IPS-20b (cell line): ENCODE data around the gene MEX3A.
A peak's percentile ranks its signal among the peaks of the same experiment; 100 is the strongest.

Experiments
- H3K27ac ChIP-seq: one replicate; pipeline ENCODE4 v1.5.1; 2013; ENCODE audit warnings: low read length
- H3K27me3 ChIP-seq: 2 replicates; pipeline ENCODE4 v1.6.1; 2013; ENCODE audit warnings: mild to moderate bottlenecking, low read length, inconsistent platforms; ENCODE audit not compliant: insufficient read depth
- H3K36me3 ChIP-seq: 2 replicates; pipeline ENCODE4 v1.6.1; 2013; ENCODE audit warnings: low read depth, mild to moderate bottlenecking, inconsistent platforms, low read length, moderate library complexity; ENCODE audit not compliant: insufficient read depth
- H3K4me1 ChIP-seq: 2 replicates; pipeline ENCODE4 v1.6.1; 2013; ENCODE audit warnings: mild to moderate bottlenecking, control low read depth, inconsistent platforms, low read length, moderate library complexity; ENCODE audit not compliant: insufficient read depth
- H3K4me3 ChIP-seq: 2 replicates; pipeline ENCODE4 v1.5.1; 2013; ENCODE audit warnings: mild to moderate bottlenecking, low read length, inconsistent platforms
- H3K9ac ChIP-seq: 2 replicates; pipeline ENCODE4 v1.6.1; 2013; ENCODE audit warnings: low read depth, mild to moderate bottlenecking, inconsistent platforms, low read length, moderate library complexity
- H3K9me3 ChIP-seq: 2 replicates; pipeline ENCODE4 v1.6.1; 2013; ENCODE audit warnings: mild to moderate bottlenecking, low read depth, low read length, inconsistent platforms; ENCODE audit not compliant: insufficient read depth

MEX3A gene

DNA sequence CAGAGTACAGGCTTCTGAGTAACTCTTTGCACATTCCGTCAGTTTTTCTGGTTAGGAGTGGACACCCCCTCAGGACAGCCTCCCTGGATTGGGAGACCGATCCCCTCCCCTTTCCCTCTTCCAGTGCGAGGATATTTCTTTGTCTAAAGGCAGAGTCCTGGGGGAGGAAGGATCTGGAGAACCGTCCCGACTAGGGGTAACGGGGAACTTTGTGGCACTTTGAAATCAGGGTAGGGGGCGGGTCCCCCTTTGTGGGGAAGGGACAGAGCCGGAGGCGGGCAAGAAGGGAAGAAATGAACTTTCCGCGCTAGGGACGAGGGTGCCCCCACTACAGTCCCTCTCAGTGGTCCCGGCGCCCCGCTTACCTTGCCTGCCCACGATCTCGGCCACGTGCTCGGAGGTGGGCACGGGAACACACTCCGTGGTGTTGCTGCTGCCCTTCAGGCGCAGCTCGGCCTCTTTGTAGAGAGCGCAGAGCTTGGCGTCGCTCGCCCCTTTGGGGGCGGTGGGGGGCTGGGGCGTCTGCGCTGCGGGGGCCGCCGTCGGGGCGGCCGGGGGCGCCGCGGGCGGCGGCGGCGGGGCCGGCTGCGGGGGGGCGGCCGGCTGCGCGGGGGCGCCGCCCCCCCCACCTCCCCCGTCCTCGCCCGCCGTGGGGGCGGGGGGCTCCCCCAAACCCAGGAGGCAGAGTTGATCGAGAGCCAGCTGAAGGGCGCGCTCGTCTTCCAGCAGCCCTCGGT, 917 bp downstream of the MEX3A start:
- H3K27ac ChIP-seq = peak overlapping the region; percentile 95
- H3K9me3 ChIP-seq = no peaks in the 10 kb centered on the region
- H3K36me3 ChIP-seq = peaks cover 30% of the 10 kb centered on the region
- H3K27me3 ChIP-seq = no peaks in the 10 kb centered on the region
- H3K9ac ChIP-seq = peak overlapping the region; percentile 98
- peak overlapping the region; percentile 99 for H3K4me3 ChIP-seq
- peaks cover 42% of the 10 kb centered on the region for H3K4me1 ChIP-seq

DNA sequence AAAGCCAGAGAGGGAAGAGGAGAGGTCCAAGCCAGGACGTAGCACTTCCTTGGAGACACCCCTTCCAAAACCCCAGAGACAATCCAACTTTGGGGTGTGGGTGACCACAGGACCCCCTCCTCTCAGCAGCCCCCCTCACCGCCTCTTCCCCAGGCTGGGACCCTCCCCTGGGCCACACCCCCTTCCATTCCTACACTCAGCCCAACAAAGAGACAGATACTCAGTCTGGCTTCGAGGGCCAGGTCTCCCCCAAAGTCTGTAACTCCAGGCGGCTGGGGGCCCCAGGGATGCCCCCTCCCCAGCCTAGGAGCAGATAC, 1.4 kb downstream of the MEX3A start:
- Histone ChIP-seq H3K4me3 (peak overlapping the region; percentile 99), H3K27ac (peak overlapping the region; percentile 95), H3K36me3 (peaks cover 36% of the 10 kb centered on the region), H3K9ac (peak overlapping the region; percentile 98), H3K4me1 (peaks cover 43% of the 10 kb centered on the region), H3K9me3 (no peaks in the 10 kb centered on the region), H3K27me3 (no peaks in the 10 kb centered on the region)

DNA sequence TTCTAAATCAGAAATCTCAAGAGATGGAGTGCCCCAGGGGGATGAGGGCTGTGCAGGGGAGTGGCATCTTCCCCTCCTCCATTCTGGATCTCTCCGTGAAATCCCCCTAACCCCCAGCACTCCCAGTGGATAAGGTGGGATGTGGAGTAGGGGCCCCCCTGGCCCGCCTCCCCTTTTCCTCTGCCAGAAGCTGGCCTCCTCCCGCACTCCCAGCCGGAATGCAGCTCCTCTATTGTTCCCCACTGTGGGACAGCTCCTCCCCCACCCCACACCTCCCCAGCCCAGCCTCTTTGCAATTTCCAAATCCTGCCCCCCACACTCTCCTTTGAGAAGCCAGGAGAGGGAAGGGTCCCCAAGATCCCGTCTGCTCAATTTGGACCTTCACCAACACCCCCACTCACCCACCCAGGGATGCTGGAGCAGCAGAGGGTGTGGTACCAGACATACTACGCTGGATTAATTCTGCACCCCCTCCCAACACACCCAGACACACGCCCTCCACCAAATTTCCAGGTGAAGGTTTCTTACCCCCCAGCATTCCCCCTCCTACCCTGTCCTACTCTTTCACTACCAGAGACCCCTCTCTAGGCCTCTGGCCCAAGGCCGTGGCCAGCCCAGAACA, 1.9 kb downstream of the MEX3A start:
- Histone ChIP-seq H3K9me3 (no peaks in the 10 kb centered on the region), H3K27me3 (no peaks in the 10 kb centered on the region), H3K4me1 (peaks cover 47% of the 10 kb centered on the region), H3K36me3 (peaks cover 40% of the 10 kb centered on the region), H3K9ac (peak overlapping the region; percentile 98; the same call in 1 of the 2 replicates), H3K4me3 (peak overlapping the region; percentile 99), H3K27ac (peak overlapping the region; percentile 95)

DNA sequence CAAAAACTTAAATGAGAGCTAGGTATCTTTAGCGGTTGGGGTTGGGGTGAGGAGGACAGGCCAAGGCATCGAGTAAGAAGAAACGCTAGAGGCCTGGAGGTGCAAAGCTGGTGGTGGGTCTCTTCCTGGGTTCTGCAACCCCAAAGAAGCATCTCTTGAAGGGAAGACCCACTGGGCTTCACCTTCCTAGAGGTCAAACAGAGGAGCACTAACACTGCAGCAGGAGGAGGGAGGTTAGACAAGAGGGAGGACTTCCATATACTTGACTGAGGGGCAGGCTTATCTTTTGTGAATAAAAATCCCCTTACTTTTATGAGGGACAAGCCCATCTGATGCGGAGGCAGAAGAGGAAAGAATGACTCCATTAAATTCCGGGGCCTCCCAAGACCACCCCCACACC, 2.5 kb downstream of the MEX3A start:
- H3K9me3 ChIP-seq = no peaks in the 10 kb centered on the region
- H3K4me3 ChIP-seq = peak overlapping the region; percentile 99
- peaks cover 45% of the 10 kb centered on the region for H3K36me3 ChIP-seq
- H3K27me3 ChIP-seq = no peaks in the 10 kb centered on the region
- H3K27ac ChIP-seq = no peak overlapping the region
- H3K4me1 ChIP-seq = peaks cover 51% of the 10 kb centered on the region
- H3K9ac ChIP-seq = peak overlapping the region; percentile 98; the same call in 1 of the 2 replicates

DNA sequence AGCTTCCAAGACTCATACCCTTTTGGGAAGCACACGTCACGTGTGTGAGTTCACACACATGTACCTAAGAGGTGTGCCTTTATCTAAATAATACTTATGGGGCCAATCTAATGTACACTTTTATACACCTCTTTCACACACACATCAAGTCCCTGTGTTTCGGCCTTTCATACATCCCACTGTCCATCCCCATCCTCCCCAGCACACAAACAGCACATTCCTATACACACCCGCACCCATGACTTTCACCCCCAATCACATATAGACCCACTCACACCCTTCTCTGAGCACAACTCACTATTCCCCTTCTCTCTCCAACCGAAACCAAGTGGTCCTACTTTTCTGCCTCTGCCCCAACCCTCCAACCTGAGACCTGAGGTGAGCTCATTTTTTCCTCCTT, 3.5 kb downstream of the MEX3A start:
- Histone ChIP-seq H3K4me3 (peak overlapping the region; percentile 40), H3K27ac (no peak overlapping the region), H3K9me3 (no peaks in the 10 kb centered on the region), H3K4me1 (peaks cover 51% of the 10 kb centered on the region), H3K27me3 (no peaks in the 10 kb centered on the region), H3K36me3 (peaks cover 50% of the 10 kb centered on the region), H3K9ac (peak overlapping the region; percentile 24; the same call in 1 of the 2 replicates)

DNA sequence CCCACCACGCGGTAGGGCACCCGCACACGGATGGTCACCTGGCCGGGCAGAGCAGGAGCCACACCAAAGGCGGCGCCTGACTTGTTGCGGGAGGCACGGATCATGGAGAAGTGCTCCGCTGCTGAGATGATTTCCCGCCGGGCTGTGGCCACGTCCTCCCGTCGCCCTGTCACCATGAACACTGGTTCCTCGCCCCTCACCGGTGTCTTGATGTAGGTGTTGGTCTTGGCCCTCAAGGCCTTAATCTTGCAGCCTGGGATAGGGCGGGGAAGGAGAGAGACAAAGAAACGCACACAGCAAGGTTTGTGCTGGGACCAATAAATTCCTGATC, 4.9 kb downstream of the MEX3A start:
- peak overlapping the region; percentile 40 for H3K4me3 ChIP-seq
- no peaks in the 10 kb centered on the region for H3K9me3 ChIP-seq
- peaks cover 62% of the 10 kb centered on the region for H3K4me1 ChIP-seq
- peaks cover 54% of the 10 kb centered on the region for H3K36me3 ChIP-seq
- H3K27me3 ChIP-seq = no peaks in the 10 kb centered on the region
- no peak overlapping the region; the same call in 1 of the 2 replicates for H3K9ac ChIP-seq
- no peak overlapping the region for H3K27ac ChIP-seq

DNA sequence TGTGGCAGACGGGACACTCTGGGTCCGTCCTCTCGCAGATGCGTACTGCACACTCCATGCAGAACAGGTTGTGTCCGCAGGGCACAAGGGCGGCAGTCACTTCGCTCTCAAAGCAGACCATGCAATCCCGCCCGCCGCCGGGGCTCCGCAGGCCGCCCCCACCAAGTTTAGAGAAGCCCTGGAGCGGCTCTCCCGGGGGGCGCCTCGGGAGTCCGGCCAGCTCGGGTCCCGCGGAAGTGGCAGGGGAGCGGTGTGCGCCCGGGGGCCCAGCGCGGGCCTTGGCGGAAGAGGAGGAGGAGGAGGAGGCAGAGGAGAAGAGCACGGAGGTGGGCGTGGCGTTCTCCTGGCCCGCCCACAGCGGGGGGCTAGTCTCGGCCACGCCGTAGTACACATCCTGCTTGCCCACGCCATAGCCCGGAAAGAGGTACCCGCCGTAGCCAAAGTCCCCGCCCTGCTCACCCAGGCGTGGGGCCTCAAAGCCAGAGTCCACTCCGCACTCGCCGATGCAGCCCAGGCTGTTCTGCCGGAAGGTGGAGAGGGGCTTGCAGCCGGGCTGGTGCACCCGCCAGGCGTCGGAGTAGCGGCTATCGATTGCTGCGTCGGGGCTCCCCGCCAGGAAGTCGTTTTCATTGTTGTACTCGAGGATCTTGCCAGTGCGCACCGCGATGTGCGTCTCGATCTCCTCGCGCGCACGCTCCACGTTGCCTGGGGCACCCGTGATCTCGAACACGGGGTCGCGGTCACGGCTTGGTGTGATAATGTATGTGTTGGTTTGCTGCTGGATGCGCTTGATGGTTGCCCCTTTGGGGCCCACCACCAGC, 5.4 kb downstream of the MEX3A start:
- Histone ChIP-seq H3K27ac (peak overlapping the region; percentile 9), H3K4me1 (peaks cover 63% of the 10 kb centered on the region), H3K4me3 (peak overlapping the region; percentile 40; the same call in 1 of the 2 replicates), H3K27me3 (no peaks in the 10 kb centered on the region), H3K9me3 (no peaks in the 10 kb centered on the region), H3K36me3 (peaks cover 56% of the 10 kb centered on the region), H3K9ac (peak overlapping the region; percentile 52; the same call in 1 of the 2 replicates)

DNA sequence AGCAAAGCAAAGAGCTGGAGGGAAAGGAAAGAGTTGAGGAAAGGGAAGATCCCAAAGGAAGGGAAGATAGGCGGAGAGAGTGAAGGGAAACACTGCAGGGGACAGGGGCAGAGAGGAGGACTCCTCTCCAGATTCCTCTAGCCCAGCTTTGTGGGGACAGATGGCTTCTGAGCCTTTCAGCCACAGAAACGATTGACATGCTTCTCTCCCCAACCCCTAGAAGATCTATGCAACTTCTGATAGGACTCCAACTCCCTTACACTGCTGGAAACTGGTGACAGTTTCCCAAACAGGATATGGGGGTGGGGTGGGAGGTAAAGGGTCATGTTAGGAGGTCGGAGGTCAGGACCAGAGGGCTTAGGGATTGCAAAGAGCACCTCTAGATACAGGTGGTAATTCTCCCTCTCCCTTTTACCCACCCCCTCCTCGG, 6.5 kb downstream of the MEX3A start:
- no peaks in the 10 kb centered on the region for H3K9me3 ChIP-seq
- H3K4me3 ChIP-seq = peak overlapping the region; percentile 39; the same call in 1 of the 2 replicates
- peak overlapping the region; percentile 52; the same call in 1 of the 2 replicates for H3K9ac ChIP-seq
- H3K27ac ChIP-seq = peak overlapping the region; percentile 9
- H3K4me1 ChIP-seq = peaks cover 63% of the 10 kb centered on the region
- H3K27me3 ChIP-seq = no peaks in the 10 kb centered on the region
- H3K36me3 ChIP-seq = peaks cover 56% of the 10 kb centered on the region

DNA sequence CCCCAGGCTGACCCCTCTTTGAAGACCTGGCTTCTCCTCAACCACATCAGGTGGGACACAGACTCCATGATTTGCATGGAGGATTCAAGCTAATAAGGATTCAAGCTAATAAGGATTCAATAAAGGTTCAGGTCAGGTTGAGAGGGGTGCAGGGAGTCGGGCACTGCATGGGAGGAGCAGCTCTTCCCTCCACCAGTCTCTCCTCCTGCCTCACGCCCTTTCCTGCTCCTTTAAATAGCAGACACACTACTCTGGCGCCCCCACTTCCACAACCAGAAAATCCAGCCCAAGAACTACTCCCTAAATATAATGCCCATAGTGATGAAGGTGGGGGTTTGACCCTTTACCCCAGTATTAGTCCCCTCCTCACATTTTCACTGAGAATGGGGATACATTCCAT, 7.1 kb downstream of the MEX3A start:
- Histone ChIP-seq H3K9ac (peak overlapping the region; percentile 52; the same call in 1 of the 2 replicates), H3K36me3 (peaks cover 58% of the 10 kb centered on the region), H3K4me3 (peak overlapping the region; percentile 39; the same call in 1 of the 2 replicates)

DNA sequence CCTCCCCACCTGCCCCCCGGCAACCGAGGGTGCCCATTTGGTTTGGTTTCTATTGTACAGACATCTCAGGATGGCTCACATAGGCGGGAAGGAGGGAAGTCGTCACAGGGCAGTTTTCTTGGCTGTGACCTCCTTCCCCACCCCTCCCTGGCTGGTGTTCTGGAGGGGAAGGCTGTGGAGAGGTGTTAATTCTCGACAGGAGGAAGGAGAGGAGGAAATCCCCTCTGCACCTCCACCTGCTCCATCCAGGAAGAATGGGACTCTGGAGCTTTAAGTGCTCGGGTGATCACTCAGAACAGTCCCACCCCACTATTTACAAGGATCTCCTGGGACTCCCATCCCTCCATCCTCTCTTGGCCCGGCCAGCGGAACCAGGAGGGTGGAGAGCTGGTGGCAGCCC, 7.6 kb downstream of the MEX3A start:
- peak overlapping the region; percentile 39; the same call in 1 of the 2 replicates for H3K4me3 ChIP-seq
- no peaks in the 10 kb centered on the region for H3K27me3 ChIP-seq
- H3K36me3 ChIP-seq = peaks cover 61% of the 10 kb centered on the region
- peaks cover 59% of the 10 kb centered on the region for H3K4me1 ChIP-seq
- H3K27ac ChIP-seq = peak overlapping the region; percentile 9
- H3K9ac ChIP-seq = peak overlapping the region; percentile 29; the same call in 1 of the 2 replicates
- no peaks in the 10 kb centered on the region for H3K9me3 ChIP-seq

More for the DNA sequence above, 7.1 kb downstream of the MEX3A start:
- Histone ChIP-seq H3K9me3 (no peaks in the 10 kb centered on the region), H3K4me1 (peaks cover 63% of the 10 kb centered on the region), H3K27ac (peak overlapping the region; percentile 9), H3K27me3 (no peaks in the 10 kb centered on the region)

DNA sequence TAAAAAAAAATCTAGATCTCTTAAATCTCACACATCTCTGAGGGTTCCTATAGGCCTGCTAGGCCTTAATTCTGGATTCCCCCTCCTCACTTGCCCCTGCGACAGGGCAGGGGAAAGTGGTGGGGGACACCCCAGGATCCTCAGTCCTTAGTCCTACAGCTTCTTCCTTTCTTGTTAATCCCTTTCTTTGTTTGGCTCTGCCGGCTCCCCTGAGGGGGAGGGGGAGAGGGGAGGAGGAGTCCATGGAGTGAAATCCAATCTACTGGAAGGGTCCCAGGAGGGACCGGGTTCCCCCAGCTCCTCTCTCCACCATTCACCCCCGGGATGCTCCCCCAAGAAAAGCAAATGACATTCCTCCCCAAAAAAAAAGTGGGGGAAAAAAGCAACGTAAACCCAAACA, 8.5 kb downstream of the MEX3A start:
- Histone ChIP-seq H3K36me3 (peaks cover 57% of the 10 kb centered on the region), H3K9me3 (no peaks in the 10 kb centered on the region), H3K4me1 (peaks cover 53% of the 10 kb centered on the region), H3K4me3 (peak overlapping the region; percentile 36; the same call in 1 of the 2 replicates), H3K27ac (peak overlapping the region; percentile 42), H3K9ac (no peak overlapping the region), H3K27me3 (no peaks in the 10 kb centered on the region)
